ENCODE measurements around the gene PCBP1.
"Not testable (repeated sequence)": the region's sequence is repeated elsewhere in the genome, so short reads cannot be mapped to it uniquely, and the experiment has no call there.

PCBP1 gene

DNA sequence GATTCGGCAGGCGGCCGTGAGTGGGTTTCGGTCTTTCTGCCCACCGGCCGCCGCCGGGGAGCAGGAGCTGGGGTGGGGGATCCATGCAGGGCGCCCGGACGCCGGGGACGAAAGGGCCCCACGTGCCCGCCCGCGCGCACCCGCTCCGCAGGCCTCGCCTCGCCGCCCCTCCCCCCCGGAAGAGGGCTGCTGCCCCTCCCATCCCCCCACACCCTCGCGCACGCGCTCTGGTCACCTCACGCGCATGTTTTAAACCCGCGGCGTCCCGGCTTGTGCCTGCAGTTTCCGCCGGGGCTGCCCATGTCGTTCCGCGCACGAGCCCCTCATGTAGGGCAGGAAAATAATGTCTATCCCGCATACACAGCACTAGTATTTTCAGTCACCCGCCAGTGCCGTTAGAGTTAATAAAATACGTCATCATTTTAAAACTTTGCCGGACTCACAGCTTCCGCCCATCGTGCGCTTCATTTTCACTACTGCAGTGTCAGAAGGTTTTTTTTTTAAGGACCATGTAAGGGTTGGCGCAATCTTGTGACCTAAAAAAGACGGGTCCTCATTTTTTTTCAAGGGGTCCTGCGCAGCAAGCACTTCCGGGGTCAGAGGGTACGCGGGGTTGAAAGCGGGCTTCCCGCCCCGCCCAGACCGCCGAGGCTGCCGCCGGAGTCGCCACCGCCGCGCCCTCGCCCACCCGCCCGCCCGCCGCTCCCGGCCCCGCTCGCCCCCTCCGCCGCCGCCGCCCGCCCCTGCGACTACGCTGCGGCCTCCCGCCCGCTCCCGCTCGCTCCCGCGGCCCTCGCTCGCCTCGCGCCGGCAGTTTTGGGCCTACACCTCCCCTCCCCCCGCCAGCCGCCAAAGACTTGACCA is at the start of gene PCBP1:
Gene PCBP1, plus strand, starts transcription at position 640 of the 864 bp plus-strand sequence. CDS start 267 bp downstream, outside the sequence.
- DNase-seq, result peak; percentile 62

DNA sequence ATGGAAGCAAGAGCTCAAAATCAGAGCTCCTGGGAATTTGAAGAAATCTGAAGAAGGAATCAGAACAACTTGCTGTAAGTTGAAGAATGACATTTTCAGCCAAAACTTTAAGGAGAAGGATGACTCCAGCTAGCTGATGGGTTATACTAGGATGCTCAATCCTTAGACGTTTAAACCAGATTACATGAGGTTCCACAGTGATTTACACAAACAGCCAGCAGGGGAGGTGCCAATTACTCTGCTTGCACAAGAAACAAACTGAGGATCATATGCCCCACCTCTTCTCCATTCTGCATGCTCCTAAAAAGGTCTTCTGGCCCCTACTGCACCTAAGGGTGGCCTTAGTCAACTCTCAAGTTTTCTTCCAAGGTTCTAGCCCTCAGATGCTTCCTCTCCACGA is 47.9 kb upstream of the PCBP1 start:
- no peak for DNase-seq

DNA sequence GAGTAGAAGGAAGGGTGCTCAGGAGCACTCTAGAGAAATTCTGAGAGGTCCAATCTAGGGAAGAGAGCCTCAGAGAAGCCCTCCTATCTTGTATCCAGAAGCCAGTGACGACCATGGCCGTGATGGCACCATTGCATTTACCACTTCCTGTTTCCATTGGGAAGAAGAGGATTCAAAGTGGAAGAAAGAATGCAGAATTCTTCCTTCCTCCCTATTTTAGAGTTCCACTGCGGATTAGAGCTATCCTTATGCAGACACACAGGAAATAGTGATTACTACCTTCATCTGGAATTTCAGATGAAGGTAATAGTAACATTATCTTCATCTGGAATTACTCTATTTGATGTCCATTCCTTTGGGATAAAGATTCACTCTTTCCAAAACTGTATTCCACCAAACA is 45.6 kb upstream of the PCBP1 start:
- DNase-seq, result no peak

DNA sequence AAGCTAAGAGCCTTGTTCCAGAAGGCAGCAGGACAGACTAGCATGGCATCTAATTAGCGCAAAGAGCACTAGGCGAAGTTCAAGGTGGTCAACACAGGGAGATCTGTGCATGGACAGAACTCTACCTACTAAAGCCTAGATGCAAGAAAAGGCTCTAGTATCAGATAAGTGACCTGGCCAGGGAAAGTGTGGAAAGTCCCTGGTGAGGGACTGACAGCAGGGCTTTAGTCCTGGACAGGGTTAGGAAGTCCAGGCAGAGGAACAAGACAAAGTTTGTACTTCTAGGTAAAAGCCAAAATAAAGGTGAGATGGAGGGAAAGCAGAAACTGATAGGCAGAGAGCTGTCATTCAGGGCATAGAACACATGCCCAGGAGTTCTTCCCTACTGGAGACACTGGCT is 45.0 kb upstream of the PCBP1 start:
- no peak for DNase-seq

DNA sequence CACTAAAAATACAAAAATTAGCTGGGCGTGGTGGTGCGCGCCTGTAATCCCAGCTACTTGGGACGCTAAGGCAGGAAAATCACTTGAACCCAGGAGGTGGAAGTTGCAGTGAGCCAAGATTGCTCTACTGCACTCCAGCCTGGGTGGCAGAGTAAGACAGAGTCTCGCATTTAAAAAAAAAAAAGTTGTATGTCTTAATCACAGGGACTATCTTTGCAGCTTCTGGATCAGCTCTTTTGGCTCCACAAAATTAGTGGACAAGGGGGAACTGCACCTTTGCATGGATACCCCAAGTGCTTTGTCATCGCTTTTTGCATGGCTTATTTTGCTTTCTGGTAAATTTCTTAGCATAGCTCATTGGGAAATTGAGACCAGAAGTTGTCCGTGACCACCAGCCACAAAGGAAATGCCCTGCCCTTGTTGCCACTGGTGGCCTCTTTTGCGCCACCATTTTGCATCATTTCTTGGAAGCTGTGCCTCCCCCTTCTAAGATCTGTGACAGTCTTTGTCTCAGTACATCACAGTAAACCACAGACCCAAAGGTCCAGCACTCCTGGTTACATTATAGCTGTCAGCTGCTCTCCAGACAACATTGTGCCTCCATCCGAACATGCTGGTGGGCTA is 43.9 kb upstream of the PCBP1 start:
- DNase-seq, result no peak

DNA sequence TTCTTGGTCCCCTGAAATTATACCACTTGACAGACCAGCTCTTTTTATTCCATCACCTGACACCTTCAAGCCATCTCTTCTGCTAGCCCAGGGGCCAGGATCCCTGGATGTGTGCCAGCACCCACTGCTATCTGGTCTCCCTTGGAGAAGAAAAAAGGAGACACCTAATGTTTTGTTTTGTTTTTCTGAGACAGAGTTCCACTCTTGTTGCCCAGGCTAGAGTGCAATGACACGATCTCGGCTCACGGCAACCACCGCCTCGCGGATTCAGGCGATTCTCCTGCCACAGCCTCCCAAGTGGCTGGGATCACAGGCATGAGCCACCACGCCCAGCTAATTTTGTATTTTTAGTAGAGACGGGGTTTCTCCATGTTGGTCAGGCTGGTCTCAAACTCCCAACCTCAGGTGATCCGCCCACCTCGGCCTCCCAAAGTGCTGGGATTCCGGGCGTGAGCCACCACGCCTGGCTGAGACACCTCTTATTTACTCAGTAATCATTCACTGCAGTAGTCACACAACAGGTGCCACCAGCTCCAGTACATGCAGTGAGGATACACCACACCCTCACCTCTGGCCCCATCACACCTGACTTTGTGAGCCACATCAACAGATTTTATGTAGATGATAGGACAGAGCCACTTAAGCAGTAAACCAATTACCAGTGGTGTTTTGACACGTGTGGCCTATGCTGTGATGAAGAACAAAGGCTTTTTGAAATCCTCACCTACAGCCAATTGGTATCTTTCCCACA is 42.8 kb upstream of the PCBP1 start:
- DNase-seq, result no peak

DNA sequence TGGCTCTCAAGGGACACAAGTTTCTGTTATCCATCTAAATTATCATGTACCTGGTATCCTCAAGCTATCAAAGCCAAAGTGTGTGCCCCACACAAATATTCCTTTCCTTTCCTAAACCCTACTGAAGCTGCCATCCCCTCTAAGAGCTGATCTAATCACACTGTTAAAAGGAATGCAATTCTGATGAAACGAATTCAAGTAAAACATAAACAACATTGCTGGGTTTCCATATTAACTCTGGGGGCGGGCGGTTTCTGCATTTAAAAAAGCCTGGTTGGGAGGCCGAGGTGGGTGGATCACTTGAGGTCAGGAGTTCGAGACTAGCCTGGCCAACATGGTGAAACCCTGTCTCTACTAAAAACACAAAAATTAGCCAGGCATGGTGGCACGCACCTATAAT is 41.9 kb upstream of the PCBP1 start:
- DNase-seq, result no peak

DNA sequence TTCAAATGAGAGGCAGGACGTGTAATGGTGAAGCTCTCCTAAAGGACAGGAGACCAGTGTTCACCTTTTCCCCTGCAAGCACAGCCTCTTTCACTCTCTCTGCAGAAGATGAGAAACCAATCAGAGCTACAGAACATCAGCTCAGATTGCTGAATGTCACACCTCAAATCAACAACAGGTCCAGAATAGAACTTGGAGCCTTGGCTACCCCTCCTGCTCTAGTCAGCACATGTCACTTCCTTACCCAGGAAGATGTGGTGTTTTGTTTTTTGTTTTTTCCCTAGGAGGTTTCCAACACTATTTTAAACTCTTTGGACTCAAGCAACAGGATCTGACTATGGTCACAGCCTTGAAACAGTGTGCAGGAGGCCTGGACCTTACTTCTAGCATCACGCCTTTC is 41.3 kb upstream of the PCBP1 start:
- no peak for DNase-seq

DNA sequence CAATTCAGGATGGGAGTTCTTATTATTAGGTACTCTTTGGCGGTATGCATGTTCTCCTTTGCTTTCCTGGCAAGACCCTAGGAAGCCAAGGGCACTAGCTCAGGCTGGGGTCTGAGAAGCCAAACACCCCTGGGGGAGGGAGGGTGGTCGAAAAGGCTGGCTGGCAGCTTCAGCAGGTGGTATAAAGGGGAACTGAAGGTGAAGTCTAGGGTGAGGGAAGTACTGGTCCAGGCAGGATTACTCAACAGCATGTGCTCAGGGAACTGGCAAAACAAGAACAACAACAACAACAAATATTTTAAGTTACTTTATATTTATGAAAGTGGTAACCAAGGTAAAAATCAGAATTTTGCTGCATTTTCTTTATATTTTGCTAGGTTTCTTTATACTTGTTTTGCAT is 40.7 kb upstream of the PCBP1 start:
- no peak for DNase-seq

DNA sequence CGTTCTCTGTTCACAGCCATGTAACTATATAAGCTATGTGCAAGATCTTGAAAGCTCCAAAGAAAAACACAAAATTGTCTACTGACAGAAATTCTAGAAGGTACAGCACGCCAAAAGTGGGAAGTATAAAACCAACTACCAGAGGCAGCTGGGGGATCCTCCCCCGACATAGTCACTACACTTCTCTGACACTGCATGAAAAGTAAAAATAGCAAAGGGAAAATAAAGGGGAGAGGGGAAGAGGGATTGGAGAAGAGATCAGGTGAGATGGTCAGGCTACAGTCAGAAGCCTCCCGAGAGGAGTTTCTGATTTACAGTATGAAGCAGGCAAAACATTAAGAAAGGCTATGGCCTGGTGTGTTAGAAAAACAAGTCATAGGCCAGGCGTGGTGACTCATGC is 39.8 kb upstream of the PCBP1 start:
- no peak for DNase-seq

DNA sequence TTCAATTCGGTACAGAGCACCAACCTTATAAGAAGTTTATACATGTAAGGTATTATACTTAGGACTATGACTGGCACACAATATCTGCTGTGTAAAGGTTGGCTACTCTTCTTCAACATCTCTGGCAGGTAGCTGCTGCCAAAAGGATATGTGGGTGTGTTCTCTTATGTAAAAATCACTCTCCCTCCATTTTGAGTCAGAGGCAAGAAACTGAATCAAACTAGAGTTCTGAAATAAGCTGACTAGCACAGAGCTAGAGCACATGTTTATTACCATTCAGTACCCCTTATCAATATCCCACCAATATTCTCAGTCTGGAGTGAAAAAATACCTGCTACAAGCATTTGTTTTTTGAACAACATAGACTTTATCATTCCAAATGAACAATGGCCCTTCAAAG is 38.0 kb upstream of the PCBP1 start:
- no peak for DNase-seq

DNA sequence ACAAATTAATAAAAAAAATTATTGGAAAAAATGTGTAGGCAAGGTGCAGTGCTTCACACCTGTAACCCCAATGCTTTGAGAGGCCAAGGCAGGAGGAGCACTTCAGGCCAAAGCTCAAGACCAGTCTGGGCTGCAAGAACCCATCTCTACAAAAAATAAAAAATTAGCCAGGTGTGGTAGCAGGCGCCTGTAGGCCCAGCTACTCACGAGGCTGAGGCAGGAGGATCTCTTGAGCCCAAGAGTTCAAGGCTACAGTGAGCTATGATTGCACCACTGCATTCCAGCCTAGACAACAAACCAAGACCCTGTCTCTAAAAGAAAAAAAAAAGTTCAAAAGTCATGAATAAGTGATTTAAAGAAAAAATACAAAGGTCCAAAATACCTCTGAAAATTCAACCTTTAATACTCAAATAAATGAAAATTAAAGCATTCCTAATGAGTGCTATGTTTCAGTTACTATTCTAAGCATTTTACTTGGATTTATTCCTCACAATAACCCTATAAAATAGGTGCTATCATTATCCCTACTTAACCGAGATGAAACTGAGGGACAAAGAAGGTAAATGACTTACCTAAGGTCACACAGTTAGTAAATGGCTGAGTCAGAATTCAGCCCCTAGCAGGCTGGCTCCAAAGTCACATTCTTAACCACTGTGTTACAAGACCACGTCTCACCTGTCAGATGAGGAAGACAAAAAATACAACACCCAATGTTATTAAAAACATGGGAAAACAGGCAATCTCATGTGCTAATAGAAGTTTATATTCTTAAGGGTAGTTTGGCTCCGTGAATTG is 36.4 kb upstream of the PCBP1 start:
- DNase-seq, result no peak

DNA sequence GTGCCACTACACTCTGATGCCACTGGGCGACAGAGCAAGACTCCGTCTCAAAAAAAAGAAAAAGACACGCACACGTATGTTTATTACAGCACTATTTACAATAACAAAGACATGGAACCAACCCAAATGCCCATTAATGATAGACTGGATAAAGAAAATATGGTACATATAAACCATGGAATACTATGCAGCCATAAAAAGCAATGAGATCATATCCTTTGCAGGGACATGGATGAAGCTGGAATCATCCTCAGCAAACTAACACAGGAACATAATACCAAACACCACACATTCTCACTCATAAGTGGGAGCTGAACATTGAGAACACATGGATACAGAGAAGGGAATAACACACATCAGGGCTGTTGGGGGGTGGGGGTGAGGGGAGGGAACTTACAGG is 32.0 kb upstream of the PCBP1 start:
- DNase-seq, result not testable (repeated sequence)

DNA sequence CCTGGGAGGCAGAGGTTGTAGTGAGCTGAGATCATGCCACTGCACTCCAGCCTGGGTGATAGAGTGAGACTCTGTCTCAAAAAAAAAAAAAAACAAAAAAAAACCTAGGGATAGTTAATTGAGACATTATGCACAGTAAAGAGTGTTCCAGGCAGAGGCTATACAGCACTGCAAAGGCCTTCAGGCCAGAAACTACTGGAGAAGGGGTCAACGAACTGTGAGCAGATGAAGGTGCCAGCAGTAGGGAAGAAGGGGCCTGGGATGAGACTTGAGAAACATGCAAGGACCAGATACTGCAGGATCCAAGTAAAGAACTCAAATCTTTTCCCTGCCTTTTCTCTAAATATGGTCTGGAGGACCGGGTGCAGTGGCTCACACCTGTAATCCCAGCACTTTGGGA is 26.0 kb upstream of the PCBP1 start:
- no peak for DNase-seq

DNA sequence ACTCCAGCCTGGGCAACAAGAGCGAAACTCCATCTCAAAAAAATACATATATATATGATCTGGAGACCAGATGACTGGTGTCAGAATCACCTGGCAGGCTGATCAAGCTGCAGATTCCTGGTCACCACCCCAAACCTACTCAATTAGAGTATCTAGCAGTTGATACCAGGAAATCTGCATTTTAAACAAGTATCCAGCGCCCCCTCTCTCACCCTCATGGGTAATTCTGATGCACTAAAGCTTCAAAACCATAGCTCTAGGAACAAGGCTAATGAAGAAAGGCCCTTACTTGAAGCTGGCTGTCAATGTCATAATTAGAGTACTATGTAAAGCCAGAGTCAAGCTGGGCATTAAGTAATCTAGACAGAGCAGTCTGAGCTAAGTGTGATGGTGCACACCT is 25.0 kb upstream of the PCBP1 start:
- DNase-seq, result no peak

DNA sequence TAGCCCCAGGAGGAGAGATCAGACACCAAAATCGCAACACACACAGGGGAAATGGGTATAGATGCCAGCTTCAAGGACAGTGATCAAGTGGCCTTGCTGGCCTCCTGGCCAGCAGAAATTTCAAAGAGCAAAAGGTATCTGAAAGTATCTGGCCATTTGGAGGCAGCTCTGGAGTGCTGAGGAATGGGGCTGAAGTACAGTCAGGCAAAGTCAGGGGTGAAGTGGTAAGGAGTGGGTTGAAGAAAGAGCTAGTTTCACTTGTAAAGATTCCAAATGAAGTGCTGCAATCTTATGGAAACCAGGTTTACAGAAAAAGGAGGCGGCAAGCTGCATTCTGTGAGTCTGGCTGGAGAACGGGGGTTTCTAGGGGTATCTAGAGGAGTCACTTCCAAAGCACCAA is 19.2 kb upstream of the PCBP1 start:
- DNase-seq, result no peak

DNA sequence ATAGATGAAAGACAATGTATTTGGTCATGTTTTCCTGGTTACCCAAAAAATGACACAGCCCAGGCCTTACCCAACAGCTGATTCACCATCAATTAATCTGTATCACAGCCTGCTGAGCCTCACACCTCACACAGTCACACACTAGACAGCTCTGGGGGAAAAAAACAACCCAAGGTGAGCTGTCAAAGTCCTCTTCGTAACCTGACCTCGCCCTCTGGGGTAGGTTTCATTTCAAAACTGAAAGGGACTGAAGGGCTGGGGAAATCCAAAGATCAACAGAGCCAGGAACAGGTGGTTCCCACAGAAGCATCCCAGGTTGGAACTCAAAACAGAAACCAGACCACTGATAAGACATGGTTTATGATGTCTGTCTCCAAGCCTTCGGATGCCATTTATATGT is 18.2 kb upstream of the PCBP1 start:
- no peak for DNase-seq

DNA sequence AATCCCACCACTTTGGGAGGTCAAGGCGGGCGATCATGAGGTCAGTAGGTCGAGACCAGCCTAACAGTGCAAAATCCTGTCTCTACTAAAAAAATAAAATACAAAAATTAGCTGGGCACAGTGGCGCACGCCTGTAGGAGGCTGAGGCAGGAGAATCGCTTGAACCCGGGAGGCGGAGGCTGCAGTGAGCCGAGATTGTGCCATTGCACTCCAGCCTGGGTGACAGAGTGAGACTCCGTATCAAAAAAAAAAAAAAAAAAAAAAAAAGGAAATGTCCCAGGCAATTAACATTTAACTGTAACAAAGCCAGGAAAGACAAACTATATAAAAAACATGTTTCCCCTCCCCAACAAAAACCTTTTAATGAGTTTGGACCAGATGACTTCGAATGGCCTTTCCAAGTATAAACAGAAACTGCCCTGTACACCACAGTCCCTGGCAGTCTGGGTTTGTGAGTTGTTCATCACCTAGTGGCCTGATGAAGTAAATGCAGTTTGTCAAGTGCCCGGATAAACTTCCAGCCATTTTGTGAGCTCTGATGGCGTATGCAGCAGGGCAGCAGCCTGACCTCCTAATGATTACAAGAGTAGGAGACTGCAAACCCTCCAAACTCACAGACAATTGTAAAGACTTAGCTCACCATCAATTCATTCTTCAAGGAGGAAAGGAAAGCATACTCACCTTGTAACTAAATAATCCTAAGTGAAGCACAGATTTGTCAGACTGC is 16.6 kb upstream of the PCBP1 start:
- peak; percentile 23 for DNase-seq

DNA sequence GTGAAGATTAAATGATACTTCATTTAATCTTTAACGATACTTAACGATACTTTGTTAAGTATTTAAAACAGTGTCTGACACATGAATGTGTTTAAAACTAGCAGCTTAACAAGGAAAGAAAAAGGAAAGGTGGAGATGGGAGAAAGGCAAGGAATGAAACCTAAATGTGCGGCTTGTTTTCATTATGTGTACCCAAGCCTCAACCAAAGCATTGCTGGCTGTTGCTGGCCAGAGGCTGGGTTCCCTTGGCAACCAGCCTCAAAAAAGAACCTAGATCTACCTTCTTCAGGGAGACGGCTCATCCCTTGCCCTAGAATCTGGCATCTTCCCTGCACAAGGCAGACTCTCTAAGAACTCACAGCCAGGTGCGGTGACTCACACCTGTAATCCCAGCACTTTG is 13.8 kb upstream of the PCBP1 start:
- no peak for DNase-seq

DNA sequence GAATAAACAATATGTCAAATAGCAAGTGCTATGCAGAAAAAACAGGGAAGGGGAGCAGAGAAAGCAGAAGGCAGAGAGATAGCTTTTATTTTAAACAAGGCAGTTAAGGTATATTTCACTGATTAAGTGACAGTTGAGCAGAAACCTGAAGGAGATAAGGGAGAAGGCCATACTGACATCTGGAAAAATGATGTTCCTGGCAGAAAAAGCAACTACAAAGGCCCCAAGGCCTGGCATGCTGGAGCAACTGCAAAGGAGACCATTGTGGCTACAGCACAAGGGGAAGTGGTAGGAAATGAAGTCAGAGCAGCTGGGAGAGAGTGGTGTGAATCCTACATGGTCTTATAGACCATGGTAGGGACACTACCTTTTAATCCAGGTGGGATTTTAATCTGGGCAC is 8.9 kb upstream of the PCBP1 start:
- no peak for DNase-seq

DNA sequence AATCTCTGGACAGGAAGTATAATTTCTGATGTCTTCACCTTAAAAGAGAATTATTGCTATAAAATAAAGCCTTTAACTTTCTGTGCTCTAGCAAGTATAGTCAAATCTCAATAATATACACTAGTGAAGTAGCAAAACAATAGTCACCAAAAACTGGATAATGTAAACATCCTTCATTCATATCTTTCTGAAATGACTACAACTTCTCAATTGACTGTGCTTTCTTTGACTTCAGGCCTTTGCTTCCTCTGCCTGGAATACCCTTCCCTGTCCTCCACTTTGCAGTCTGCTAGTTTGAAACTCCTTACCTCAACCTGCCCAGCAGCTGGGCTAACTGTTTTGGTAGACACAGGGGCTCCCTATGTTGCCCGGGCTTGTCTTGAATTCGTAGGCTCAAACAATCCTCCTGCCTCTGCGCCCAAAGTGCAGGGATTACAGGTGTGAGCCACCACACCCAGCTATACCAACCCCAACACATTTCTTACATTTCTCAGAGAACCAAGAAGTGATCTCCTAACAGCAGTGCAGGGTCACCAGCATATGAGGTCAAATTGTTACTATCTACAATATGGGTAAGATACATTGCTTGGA is 6.6 kb upstream of the PCBP1 start:
- no peak for DNase-seq

DNA sequence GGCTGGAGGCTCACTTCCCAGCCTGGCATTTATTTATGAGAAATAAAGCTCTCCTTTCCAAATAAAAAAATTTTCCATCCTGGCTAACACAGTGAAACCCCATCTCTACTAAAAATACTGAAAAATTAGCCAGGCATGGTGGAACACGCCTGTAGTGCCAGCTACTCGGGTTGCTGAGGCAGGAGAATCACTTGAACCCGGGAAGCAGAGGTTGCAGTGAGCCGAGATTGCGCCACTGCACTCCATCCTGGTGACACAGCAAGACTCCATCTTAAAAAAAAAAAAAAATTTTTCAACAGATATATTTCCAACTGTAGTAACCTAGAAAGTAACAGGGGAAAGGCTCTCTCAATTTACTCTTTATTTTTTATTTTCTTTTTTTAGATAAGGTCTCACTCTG is 6.1 kb upstream of the PCBP1 start:
- DNase-seq, result no peak

Measured in NCI-H2081 treated with DMSO at 0.1 percent for 48 hours (cell line).